LNCaP clone FGC (cell line): Measurements from ENCODE around the gene ZNF202.

Experiments used
- DNase-seq: peaks from one replicate; pipeline ENCODE4 v3.0.0-alpha.2; 2011; ENCODE audit warnings: low read depth
- H3K4me3 ChIP-seq: 2 replicates; pipeline ENCODE4 v1.5.1; 2011; ENCODE audit warnings: mild to moderate bottlenecking, low read depth, low read length, control low read depth
- CTCF ChIP-seq: IDR thresholded peaks from 2 replicates; pipeline ENCODE4 v1.5.1; 2012; ENCODE audit warnings: mild to moderate bottlenecking; ENCODE audit not compliant: control insufficient read depth, insufficient read depth; ENCODE audit errors: extremely low read depth

ZNF202 gene

GRCh38 chr11:123678246-123678645 is 63.2 kb downstream of the ZNF202 start:
- TF ChIP-seq CTCF, result no peak
- DNase-seq, result no peak
- H3K4me3 ChIP-seq, result no peak overlapping the region

GRCh38 chr11:123677510-123677909 is 64.0 kb downstream of the ZNF202 start:
- no peak for TF ChIP-seq CTCF
- no peak overlapping the region for H3K4me3 ChIP-seq
- DNase-seq, result no peak

GRCh38 chr11:123674297-123674696 is 67.2 kb downstream of the ZNF202 start:
- no peak for TF ChIP-seq CTCF
- DNase-seq, result no peak
- H3K4me3 ChIP-seq, result no peak overlapping the region
